ENCODE measurements around the gene MRGPRF.

GRCh38 chr11:69034123-69034867 is 21.2 kb upstream of the MRGPRF start:
- no peak for TF ChIP-seq POLR2A (IDR thresholded peaks at IDR 0.05; ENCODE audit: low read length)
- TF ChIP-seq GATA1 (IDR thresholded peaks at IDR 0.05; ENCODE audit: low read depth, low read length), result no peak
